GM19463 (cell line): Measurements from ENCODE around the gene NUP93.

Source experiments
- ATAC-seq: cut with Tn5 transposase; IDR thresholded peaks from one replicate; pipeline ENCODE4 v1.9.1; 2021; ENCODE audit warnings: mild to moderate bottlenecking, moderate library complexity; ENCODE audit not compliant: unreplicated experiment

The NUP93 gene

DNA sequence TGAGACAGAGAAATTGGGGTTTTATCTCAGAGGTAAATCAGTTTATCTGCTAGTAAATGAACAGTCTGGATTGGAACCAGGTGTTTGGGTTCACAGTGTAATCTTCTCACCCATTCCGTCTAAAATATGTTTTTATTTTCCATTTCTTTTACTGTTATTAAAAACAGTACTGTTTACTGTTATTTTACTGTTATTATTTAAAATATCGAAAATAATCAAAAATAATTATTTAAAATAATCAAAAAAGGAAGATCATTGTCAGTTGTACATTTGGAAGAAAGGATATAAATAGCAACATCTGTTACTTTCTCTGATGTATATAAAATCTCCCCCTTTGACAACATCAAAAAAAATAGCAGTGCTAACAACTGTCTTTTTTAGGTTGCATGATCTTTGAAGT lies 11.5 kb downstream of the NUP93 start:
- no peak for ATAC-seq

- ATAC-seq = no peak
Observed at GRCh38 chr16:56742030-56742984, 12.4 kb downstream of the NUP93 start.

- ATAC-seq = no peak
Observed at GRCh38 chr16:56743840-56744239, 13.9 kb downstream of the NUP93 start.

DNA sequence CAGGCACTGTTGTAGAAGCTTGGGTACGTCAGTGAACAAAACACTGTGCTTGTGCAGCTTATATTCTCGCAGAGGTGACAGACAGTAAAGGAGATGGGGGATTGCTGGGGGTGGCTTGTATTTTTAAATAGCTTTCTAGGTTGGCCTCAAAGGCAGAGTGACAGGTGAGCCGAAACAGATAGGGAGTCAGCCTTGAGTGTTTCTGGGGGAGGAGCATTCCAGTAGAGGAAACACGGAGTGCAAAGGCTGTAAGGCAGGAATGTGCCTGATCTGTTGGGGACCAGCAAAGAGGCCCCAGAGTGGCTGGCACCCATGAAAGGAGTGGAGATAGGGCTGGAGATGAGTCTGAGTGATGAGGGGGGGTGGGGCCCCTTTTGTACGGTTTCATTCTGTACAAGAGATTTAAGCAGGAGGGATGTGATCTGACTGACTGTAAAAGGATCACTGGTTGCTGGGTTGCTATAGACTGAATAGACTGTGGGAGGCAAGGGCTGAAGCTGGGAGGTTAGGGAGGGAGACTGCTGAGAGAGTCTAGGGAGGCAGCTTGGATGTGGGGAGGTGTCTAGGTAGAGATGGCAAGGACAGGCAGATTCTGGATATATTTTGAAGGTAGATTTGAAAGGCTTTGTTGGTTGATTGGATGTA lies 15.2 kb downstream of the NUP93 start:
- no peak for ATAC-seq

DNA sequence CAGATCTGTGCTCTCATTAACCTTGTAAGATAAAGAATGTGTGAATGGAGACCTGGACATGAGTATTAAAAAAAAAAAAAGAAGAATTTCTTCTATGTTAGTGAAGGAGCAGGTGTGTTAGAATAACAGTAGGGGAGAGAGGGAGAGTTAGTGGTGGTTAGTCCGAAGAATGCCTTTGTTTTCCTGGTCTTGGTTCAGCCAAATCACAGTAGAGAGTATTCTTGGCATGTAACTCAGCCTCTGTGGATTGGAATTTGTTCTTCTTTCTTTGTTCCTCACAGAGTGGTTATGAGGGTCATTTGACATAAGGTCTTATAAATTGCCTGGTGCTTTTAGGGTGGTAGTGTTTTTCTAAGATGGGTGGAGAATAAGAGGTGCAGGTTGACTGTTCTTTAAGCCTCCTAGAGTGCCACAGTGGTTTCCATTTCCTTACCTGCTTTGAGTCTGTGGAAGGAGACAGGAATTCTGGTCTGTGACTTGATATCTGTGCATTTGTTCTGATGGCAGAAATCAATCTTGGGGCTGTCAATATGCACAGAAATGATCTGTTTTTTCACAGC lies 17.6 kb downstream of the NUP93 start:
- ATAC-seq = no peak

DNA sequence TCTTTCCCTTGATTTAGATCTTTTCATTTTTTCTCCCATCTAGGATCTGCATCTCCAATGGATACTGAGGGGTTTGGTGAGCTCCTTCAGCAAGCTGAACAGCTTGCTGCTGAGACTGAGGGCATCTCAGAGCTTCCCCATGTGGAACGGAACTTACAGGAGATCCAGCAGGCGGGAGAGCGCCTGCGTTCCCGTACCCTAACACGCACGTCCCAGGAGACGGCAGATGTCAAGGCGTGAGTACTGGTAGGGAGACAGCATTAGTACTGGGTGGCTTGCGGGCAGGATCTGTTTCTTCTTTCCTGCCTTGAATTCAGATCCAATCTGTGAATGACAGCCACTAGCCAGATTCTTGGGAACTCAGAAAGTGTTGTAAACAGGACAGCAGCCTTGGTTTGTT lies 18.3 kb downstream of the NUP93 start:
- no peak for ATAC-seq

DNA sequence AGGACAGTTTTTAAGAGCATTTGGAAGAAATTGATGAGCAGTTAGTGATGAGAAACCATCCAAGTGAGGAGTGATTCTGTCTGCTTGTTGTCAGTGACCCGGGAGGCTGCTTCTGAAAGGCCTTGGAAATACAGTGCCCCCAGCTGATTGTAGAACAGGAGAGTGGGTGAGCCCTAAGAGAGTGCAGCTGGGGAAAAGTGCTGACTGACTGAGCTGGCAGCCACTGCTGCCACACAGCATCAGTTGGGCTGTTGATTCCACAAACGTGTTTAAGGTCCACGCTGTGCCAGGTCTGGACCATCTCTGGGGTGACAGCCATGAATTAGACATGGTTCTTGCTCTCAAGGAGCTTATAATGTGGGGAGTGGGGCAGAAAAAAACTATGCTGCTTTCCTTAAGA lies 18.9 kb downstream of the NUP93 start:
- ATAC-seq = no peak

DNA sequence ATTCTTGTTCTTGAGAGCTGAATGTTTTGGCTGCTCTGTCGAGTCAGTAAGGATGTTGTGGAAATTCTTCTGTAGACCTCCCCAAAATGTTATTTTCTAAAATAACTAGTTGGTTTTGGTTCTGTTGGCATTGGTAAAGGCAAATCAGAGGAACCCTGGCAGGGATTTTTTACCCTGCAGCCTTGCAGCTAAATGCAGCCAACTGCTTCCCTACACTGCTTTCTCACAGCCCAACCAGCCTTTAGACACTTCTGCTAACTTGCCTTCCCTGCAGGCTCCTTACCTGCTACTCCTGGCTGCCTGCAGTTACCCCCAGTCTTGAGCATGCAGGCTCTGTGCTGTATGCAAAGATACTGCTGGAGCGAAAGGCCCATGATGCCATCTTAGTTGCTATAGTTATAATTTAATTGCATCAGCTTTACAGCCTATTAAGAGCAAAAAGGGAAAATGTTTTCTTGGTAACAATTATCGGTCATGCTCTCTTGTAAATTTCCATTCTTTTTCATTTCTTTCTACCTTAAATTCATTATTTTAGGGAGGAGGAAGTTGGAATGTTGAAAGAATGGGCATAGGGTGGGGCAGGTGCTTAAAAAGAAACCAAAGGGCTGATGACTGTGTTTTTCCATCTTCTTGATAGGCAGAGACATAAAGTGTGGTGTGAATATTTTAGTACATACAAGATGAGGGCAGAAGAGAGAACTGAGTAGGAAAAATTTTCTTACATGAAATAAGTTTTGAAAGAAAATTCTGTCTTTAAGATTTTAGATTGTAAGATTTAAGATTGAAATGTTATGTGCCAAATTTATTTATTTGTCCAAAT lies 20.0 kb downstream of the NUP93 start:
- ATAC-seq = no peak

GRCh38 chr16:56753410-56753809 lies 23.5 kb downstream of the NUP93 start:
- no peak for ATAC-seq

DNA sequence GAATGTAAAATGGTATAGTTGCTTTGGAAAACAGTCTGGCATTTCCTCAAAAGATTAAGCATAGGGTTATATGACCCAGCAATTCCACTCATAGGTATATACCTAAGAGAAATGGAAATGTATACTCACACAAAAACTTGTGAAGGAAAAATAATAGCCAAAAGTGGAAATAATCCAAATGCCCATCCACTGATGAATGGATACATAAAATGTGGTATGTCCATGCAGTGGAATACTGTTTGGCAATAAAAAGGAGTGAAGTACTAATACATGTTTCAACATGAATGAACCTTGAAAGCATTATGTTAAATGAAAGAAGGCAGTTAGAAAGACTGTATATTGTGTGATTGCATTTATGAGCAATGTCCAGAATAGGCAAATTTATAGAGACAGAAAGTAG lies 25.1 kb downstream of the NUP93 start:
- ATAC-seq = no peak

DNA sequence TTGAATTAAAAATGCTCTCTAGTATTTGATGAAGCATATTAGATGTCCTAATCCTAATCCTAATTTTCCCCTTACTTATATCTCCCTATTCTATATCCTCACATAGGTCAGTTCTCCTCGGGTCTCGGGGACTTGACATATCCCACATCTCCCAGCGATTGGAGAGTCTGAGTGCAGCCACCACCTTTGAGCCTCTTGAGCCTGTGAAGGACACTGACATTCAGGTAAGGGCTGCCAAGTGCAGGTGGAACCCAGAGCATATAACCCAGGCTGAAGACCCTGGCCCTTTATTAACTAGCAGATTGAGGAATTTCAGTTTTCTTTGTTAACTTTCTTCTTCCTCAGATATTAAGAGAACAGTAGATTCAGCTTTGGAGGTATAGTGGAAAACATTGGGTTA lies 28.5 kb downstream of the NUP93 start:
- ATAC-seq = no peak

GRCh38 chr16:56758930-56759329 lies 29.0 kb downstream of the NUP93 start:
- ATAC-seq = no peak

DNA sequence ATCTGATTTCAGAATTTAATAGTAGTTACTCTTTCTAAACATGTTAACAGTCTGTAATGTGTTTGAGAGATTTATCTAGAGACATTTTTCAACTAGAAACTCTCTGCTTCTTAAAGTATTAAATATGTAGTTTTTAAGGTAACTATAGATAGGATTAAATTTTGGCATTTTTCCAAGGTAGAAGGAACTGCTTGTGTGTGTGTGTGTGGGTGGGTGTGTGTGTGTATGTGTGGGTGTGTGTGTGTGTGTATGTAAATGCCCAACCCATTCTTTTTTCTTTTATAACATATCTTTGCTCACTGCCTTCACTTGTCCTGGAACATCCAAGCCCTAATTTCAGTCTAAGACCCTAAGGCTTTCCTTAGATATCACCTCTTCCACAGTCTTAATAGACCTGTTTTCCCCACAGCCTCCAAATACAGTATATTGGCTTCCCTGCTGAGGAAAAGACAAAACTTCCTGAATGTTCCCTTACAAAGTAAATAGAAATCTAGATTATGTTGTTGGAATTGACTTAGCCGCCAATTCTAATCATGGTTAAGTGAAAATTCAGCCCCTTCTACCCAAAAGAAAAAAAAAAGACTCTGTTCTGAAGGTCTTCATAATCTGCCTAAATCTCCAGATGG lies 33.5 kb downstream of the NUP93 start:
- ATAC-seq = no peak

GRCh38 chr16:56764835-56765234 lies 34.9 kb downstream of the NUP93 start:
- no peak for ATAC-seq

DNA sequence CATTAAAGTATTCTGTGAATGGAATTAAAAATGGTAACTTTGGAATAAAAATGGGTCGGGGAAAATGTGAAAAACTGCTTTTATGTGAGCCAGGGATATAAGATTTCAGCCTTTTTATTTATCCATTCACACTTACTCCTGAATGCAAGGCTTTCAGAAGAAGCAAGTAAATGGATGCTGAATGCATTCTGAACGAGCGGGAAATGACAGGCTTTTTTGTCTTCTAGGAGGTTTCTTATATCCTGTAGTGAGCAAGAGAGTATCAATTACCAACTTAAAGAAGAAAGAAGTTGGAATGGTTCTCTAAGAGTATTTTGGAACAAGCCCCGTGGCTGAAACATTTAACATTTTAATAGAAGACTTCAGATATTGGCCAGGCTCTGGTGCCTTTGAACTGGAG lies 36.0 kb downstream of the NUP93 start:
- no peak for ATAC-seq

DNA sequence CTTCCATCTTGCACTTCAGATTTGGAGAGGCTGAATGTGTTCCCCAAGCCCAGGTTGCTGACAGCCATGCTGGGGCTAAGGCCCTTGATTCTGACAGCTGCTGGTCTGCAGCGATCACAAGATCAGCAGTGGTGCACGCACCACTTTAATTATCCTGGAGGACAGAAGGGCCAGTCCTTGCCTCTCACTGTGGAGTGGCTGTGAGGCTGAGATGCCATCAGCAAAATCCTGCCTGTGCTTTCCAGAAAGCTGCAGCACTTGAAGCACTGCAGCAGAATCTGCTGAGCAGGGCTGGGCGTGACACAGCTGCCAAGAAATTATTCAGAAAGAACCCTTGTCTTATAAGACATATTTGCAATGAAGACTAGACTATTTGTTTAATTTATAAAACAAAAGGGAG lies 37.1 kb downstream of the NUP93 start:
- ATAC-seq = no peak

DNA sequence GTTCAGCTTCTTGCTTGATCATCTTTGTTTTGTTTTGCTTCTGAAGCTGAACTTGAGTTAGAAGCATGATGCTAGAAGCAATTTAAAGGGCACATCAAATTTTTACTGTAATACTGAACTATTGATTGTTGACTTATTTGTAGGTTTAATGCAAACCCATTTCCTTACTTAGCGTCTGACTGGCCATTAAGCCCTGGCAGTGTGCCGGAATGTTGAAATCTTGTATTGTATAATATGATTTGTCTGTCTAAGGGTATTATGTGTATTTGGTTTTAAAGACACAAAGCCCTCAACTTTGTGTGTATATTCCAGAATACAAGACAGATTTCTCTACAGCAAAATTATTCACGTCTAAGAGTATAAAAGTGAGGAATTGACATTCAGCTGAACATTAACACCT lies 39.7 kb downstream of the NUP93 start:
- no peak for ATAC-seq

DNA sequence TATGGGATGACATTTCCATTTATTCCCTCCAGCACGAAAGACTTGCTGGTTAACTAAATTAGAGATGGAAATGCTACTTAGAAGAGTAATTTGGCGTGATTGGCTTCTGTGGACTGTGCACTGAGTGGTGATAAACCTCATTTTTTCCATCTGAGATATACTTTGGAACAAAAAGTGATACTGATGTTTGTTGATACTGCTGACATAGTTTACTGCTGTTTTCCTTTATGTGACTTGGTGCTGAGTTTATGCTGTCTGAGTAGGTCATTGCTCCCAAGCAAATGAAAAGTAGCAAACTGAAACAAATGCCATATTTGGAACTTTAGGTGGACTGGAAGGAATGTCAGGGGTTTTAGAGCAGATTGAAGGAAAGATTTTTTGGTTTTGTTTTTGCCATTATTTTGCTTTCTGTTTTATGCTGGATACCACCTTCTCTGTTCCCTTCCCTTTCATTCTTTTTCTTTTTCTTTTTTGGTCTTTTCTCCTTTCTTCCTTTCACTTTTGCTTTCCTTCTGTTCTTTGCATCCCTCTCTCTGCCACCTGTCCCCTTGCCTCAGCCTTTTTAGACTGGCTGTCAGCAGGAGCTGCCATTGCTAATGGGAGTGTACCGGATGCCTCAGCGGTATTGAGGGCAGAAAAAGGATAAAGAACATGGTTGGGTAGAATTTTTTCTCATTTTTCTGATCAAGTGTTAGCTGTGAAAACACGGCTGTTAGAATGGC lies 41.8 kb downstream of the NUP93 start:
- ATAC-seq = no peak

DNA sequence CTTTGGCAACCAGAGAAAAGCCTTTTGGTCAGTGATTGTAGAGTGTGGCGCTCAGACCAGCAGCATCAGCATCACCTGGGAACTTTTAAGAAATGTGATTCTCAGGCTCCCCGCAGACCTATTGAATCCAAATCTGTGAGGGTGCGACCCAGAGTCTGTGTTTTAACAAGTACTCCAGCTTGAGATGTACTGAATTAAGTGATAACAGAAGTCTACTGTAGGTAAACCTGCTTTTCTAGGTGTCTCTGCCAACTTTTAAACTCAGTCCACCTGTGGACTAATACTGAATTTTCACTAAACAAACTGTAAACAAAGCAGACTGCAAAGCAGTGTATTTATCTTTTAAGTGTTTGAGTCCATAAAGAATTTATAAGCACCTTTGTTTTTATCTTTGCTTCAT lies 43.6 kb downstream of the NUP93 start:
- no peak for ATAC-seq

DNA sequence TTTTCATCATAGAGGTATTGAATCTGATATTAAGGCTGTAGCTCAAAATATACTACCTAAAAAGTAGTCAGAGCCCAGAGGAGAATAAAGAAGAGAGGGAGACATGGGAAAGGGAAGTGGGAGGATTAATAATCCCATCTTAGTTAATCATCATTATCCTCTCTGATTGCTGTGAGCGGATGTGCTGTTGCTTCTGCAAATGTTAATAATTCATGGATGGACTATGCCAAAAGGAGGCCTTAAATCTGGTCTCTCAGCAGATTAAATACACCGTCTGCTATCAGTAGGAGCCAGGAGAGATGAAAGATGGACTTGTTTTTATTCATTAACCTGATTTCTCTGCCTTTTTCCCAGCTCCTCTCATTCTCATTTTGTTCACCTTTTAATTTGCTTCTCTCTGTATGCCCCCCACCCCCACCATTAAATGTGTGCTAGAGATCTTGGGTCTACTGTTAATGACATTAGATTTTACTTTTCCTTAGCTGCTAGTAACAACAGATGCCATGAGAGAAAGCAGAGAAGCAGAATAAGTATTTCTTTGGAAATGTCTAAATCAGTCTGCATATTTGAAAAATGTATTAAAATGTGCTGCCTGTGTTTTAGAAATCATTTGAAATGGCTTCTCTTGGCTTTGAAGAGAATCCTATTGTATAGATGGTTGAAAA lies 44.2 kb downstream of the NUP93 start:
- ATAC-seq = no peak
